Activated T-helper 1 cell treated with Interleukin-2 at 50 U/mL for 16 hours (primary cell): ENCODE results near the gene NOL3.

ENCODE experiments used
- DNase-seq: peaks from one replicate; pipeline ENCODE4 v3.0.0-alpha.2; 2020; ENCODE audit warnings: low read depth

Gene NOL3

GRCh38 chr16:67155295-67156142 is 14.8 kb upstream of the NOL3 start:
- peak; percentile 75 for DNase-seq

GRCh38 chr16:67156143-67156844 is 14.0 kb upstream of the NOL3 start:
- DNase-seq, result no peak

- DNase-seq, result no peak
Observed at GRCh38 chr16:67157106-67157748, 13.1 kb upstream of the NOL3 start.

- no peak for DNase-seq
Observed at GRCh38 chr16:67157892-67158635, 12.3 kb upstream of the NOL3 start.

GRCh38 chr16:67158637-67159600 is 11.4 kb upstream of the NOL3 start:
- DNase-seq, result peak; percentile 73

GRCh38 chr16:67161595-67162058 is 8.7 kb upstream of the NOL3 start:
- DNase-seq, result no peak

- no peak for DNase-seq
Observed at GRCh38 chr16:67162506-67163163, 7.7 kb upstream of the NOL3 start.

- peak; percentile 28 for DNase-seq
Observed at GRCh38 chr16:67163164-67163998, 7.0 kb upstream of the NOL3 start.

GRCh38 chr16:67163999-67164558 is 6.3 kb upstream of the NOL3 start:
- no peak for DNase-seq

GRCh38 chr16:67164599-67165061 is 5.7 kb upstream of the NOL3 start, which contains the start of gene HSF4:
HSF4 (plus strand) TSS chr16:67164745; CDS start chr16:67164812, 67 bp downstream.
- no peak for DNase-seq

GRCh38 chr16:67165121-67166078 is 4.9 kb upstream of the NOL3 start:
- no peak for DNase-seq

- DNase-seq, result no peak
Observed at GRCh38 chr16:67166110-67166547, 4.2 kb upstream of the NOL3 start.

- no peak for DNase-seq
Observed at GRCh38 chr16:67166598-67167168, 3.7 kb upstream of the NOL3 start.

- no peak for DNase-seq
Observed at GRCh38 chr16:67167588-67167987, 2.8 kb upstream of the NOL3 start.

- DNase-seq, result no peak
Observed at GRCh38 chr16:67169011-67169451, 1.3 kb upstream of the NOL3 start.

- no peak for DNase-seq
Observed at GRCh38 chr16:67169642-67170167, 633 bp upstream of the NOL3 start.
